Natural killer cell (primary cell): Measurements from ENCODE around the gene RPL22. TPM values are rescaled to one million over a fixed set of nuclear protein-coding genes. Genes with fewer than 3 reads are reported as not detected.

ENCODE experiments used
- ATAC-seq, 3 donors: fragments of 150-1000 bp in 2 of 3; fragments of 200-7000 bp in 1 of 3; cut with Tn5 transposase; 1 replicate in 1 of 3; 2 replicates in 2 of 3; pipeline ENCODE4 v1.10.0; 2021; ENCODE audit warnings: mild to moderate bottlenecking in 2 of 3, moderate library complexity in 2 of 3
- DNase-seq, 2 donors: peaks; one replicate each; pipeline versions ENCODE4 v3.0.0 to v3.0.0-alpha.2; 2013 to 2021; ENCODE audit warnings: mixed read lengths in 1 of 2
- H3K27ac ChIP-seq: one replicate; pipeline ENCODE4 v1.5.1; 2013; ENCODE audit warnings: mild to moderate bottlenecking, low read length
- H3K27me3 ChIP-seq: one replicate; pipeline ENCODE4 v1.6.1; 2013; ENCODE audit warnings: low read length; ENCODE audit not compliant: control insufficient read depth, insufficient read depth
- H3K36me3 ChIP-seq: one replicate; pipeline ENCODE4 v1.6.1; 2013; ENCODE audit warnings: low read length; ENCODE audit not compliant: control insufficient read depth, insufficient read depth
- H3K4me1 ChIP-seq: one replicate; pipeline ENCODE4 v1.6.1; 2013; ENCODE audit warnings: low read length; ENCODE audit not compliant: control insufficient read depth, insufficient read depth
- H3K4me3 ChIP-seq: one replicate; pipeline ENCODE4 v1.5.1; 2013; ENCODE audit warnings: low read length
- H3K9me3 ChIP-seq: one replicate; pipeline ENCODE4 v1.6.1; 2013; ENCODE audit warnings: low read length; ENCODE audit not compliant: control insufficient read depth, insufficient read depth
- H3K27ac Mint-ChIP-seq, 2 donors: one replicate each; pipeline ENCODE4 v1.8.0; 2022; ENCODE audit warnings: mild to moderate bottlenecking in 2 of 2, mixed read lengths in 2 of 2, moderate library complexity in 1 of 2
- H3K27me3 Mint-ChIP-seq, 2 donors: one replicate each; pipeline ENCODE4 v1.8.0; 2022; ENCODE audit warnings: low read depth in 2 of 2, mixed read lengths in 2 of 2
- H3K36me3 Mint-ChIP-seq: one replicate; pipeline ENCODE4 v1.8.0; 2022; ENCODE audit warnings: mixed read lengths
- H3K4me1 Mint-ChIP-seq, 2 donors: one replicate each; pipeline ENCODE4 v1.8.0; 2022; ENCODE audit warnings: mixed read lengths in 2 of 2
- H3K4me3 Mint-ChIP-seq: one replicate; pipeline ENCODE4 v1.8.0; 2022; ENCODE audit warnings: mild to moderate bottlenecking, moderate library complexity, mixed read lengths
- H3K9me3 Mint-ChIP-seq, 2 donors: one replicate each; pipeline ENCODE4 v1.8.0; 2022; ENCODE audit warnings: mixed read lengths in 2 of 2
- CTCF ChIP-seq: fragments of 200-600 bp; IDR thresholded peaks from one replicate; pipeline ENCODE4 v1.8.0; 2022; ENCODE audit warnings: antibody characterized with exemption
- WGBS: methylation state at CpG from one replicate; pipeline ENCODE4 v1.1.7; 2013; ENCODE audit warnings: missing lambda C conversion rate; ENCODE audit not compliant: insufficient coverage; 5-methylcytosine and 5-hydroxymethylcytosine counted together
- intact Hi-C: fragments of 100-400 bp; cut with micrococcal nuclease; formaldehyde crosslinking; loops from one replicate; pipeline ENCODE4 v1.14.2; 2022
- total RNA-seq, 4 donors: library from RNA; stranded (reverse); fragments of 120-200 nt in 1 of 4; gene quantifications; one replicate each; pipeline versions ENCODE4 v1.2.3 to v1.2.4, GENCODE V29; 2013 to 2022

RPL22 gene
- total RNA-seq, 3 donors from 2014 or later (not counting 1 experiment from before 2014, with no cell fraction given), result 210 to 239 (median 228) TPM

DNA sequence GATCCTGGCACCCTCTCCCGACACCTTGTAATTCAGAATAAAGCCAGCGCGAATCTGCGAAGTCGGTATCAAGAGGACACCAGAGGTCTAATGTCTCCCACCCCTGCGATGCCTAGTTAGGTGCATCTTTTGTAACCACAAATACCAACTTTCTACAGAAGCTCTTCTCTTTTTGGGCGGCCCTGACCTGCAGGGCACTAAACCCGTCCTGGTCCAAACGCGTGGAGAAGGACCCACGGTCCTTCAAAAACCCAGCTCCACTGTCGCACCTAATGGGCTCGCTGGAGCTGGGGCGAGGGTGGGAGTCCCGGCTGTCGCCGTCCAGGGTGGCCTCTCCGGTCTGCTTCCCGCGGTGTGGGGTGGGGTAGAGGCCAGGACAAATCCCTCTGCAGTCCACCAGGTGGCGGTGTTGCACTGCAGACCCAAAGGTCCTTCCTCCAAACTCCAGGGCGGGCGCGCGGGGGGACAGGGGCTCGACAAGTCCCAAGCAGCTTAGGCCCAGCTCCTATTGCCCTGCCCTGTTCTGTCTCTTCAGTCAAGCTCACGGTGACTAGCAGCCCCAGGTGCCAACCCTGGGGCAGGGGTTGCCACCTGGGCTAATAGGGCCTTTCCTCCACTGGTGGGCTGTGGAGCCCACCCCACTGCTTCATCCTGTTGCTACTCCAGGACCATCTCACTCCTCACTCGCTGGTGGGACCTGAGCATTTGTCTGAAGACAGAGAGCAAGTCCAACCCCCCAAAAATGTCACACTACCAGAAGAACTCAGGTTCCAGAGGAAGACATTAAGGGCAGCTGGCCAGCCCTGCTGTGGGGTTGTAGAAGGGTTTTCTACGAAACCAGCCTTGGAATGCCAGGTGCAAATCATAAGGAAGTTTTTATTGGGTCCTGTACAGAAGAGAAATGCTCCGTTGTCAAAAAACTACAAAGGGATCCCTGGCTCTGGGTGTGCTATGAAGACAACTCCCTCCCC, 47.4 kb upstream of the RPL22 start:
- peak; percentile 95 for TF ChIP-seq CTCF
- no peak overlapping the region for H3K4me3 ChIP-seq
- DNase-seq (peak; percentile 78 to 91), ATAC-seq (peak; percentile 70 to 73 (median 71))
- no peak overlapping the region for H3K27ac ChIP-seq
- peaks cover 31% of the 10 kb centered on the region for H3K4me1 ChIP-seq
- peak overlapping the region; percentile 17 for H3K4me3 Mint-ChIP-seq
- H3K36me3 ChIP-seq, result no peaks in the 10 kb centered on the region
- H3K36me3 Mint-ChIP-seq, result no peaks in the 10 kb centered on the region
- no peaks in the 10 kb centered on the region for H3K9me3 ChIP-seq
- H3K9me3 Mint-ChIP-seq, result no peaks in the 10 kb centered on the region
- H3K27me3 Mint-ChIP-seq, result peaks cover 11 to 33% of the 10 kb centered on the region in 2 donors
- peaks cover 45% of the 10 kb centered on the region for H3K27me3 ChIP-seq
- peaks cover 0 to 8% of the 10 kb centered on the region in 2 donors for H3K4me1 Mint-ChIP-seq
- 10% methylated on average over 30 of the region's 30 CpGs for WGBS
- intact Hi-C loops, result loop anchor here (1.0 to 5.0 kb wide), 3 partner anchors 51 to 158 kb away; no protein-coding TSS in a partner anchor
- no peak overlapping the region for H3K27ac Mint-ChIP-seq

GRCh38 chr1:6245869-6246496, 46.6 kb upstream of the RPL22 start:
- H3K27me3 ChIP-seq, result peaks cover 50% of the 10 kb centered on the region
- H3K4me3 ChIP-seq, result no peak overlapping the region
- Mint-ChIP-seq H3K9me3 (no peaks in the 10 kb centered on the region), H3K4me3 (no peak overlapping the region), H3K36me3 (no peaks in the 10 kb centered on the region), H3K27me3 (peaks cover 19 to 41% of the 10 kb centered on the region in 2 donors), H3K27ac (no peak overlapping the region), H3K4me1 (peaks cover 5 to 16% of the 10 kb centered on the region in 2 donors)
- intact Hi-C loops, result loop anchor here (1.0 to 5.0 kb wide), 3 partner anchors 51 to 158 kb away; no protein-coding TSS in a partner anchor
- 6% methylated on average over 49 of the region's 49 CpGs for WGBS
- no peak overlapping the region for H3K27ac ChIP-seq
- TF ChIP-seq CTCF, result no peak
- DNase-seq (peak in 1 of 2 donors; percentile 55), ATAC-seq (no peak)
- H3K9me3 ChIP-seq, result no peaks in the 10 kb centered on the region
- peaks cover 31% of the 10 kb centered on the region for H3K4me1 ChIP-seq
- H3K36me3 ChIP-seq, result no peaks in the 10 kb centered on the region

- Mint-ChIP-seq H3K9me3 (no peaks in the 10 kb centered on the region), H3K36me3 (no peaks in the 10 kb centered on the region), H3K27ac (no peak overlapping the region), H3K27me3 (peaks cover 20 to 43% of the 10 kb centered on the region in 2 donors), H3K4me3 (no peak overlapping the region), H3K4me1 (peaks cover 5 to 16% of the 10 kb centered on the region in 2 donors)
- Histone ChIP-seq H3K9me3 (no peaks in the 10 kb centered on the region), H3K27me3 (peaks cover 56% of the 10 kb centered on the region), H3K27ac (no peak overlapping the region), H3K4me1 (peaks cover 31% of the 10 kb centered on the region), H3K36me3 (no peaks in the 10 kb centered on the region), H3K4me3 (no peak overlapping the region)
- ATAC-seq (peak; percentile 85 to 91 (median 87)), DNase-seq (peak; percentile 85 to 92)
- intact Hi-C loops, result loop anchor here (5.0 kb wide), 1 partner anchor 52 kb away; no protein-coding TSS in a partner anchor
- peak; percentile 71 for TF ChIP-seq CTCF
- 2% methylated on average over 79 of the region's 79 CpGs for WGBS
Measured at GRCh38 chr1:6245086-6245868, 45.9 kb upstream of the RPL22 start.
